WERI-Rb-1 (cell line): ENCODE results near the gene NARS2.

Experiments used
- DNase-seq: peaks from one replicate; pipeline ENCODE4 v3.0.0-alpha.2; 2020
- H3K27ac ChIP-seq: fragments of 250-450 bp; sonication (Bioruptor Pico); 2 replicates; pipeline ENCODE4 v1.5.1; 2020; ENCODE audit warnings: mild to moderate bottlenecking, moderate library complexity
- H3K27me3 ChIP-seq: fragments of 250-450 bp; sonication (Bioruptor Pico); 2 replicates; pipeline ENCODE4 v1.5.1; 2021; ENCODE audit warnings: mild to moderate bottlenecking, low read depth, moderate library complexity; ENCODE audit not compliant: insufficient read depth, severe bottlenecking
- H3K36me3 ChIP-seq: fragments of 250-450 bp; sonication (Bioruptor Pico); 2 replicates; pipeline ENCODE4 v1.5.1; 2020; ENCODE audit warnings: mild to moderate bottlenecking, moderate library complexity
- H3K4me3 ChIP-seq: 2 replicates; pipeline ENCODE4 v1.5.1; 2011; ENCODE audit warnings: low read depth, mild to moderate bottlenecking, control low read depth, low read length
- H3K9me3 ChIP-seq: fragments of 250-450 bp; sonication (Bioruptor Pico); 2 replicates; pipeline ENCODE4 v1.5.1; 2021; ENCODE audit warnings: mild to moderate bottlenecking, moderate library complexity; ENCODE audit not compliant: severe bottlenecking
- CTCF ChIP-seq: IDR thresholded peaks from 2 replicates; pipeline ENCODE4 v1.5.1; 2011; ENCODE audit warnings: low read depth, mild to moderate bottlenecking, control low read depth, inconsistent platforms, low read length

Gene NARS2

DNA sequence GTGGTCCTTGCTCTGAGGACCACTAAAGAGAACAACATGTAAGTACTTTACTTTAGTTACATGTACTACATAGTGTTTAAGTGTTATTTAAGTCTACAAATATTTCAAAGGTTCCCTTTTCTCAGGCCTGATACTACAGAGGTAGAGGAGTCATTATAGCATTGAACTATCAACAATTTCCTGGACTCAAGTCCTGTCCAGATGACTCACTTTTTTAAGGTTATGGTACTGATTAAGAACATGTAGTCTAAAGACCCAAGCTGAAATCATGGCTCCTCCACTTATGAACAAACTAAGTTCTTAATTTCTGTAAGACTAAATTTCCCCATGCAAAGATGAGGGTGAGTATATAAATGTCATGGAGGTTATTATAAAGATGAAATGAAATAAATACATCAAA, 74.7 kb downstream of the NARS2 start:
- no peak for DNase-seq
- Histone ChIP-seq H3K27ac (no peak overlapping the region), H3K4me3 (no peak overlapping the region), H3K27me3 (no peaks in the 10 kb centered on the region), H3K9me3 (no peaks in the 10 kb centered on the region), H3K36me3 (no peaks in the 10 kb centered on the region)
- TF ChIP-seq CTCF = no peak

DNA sequence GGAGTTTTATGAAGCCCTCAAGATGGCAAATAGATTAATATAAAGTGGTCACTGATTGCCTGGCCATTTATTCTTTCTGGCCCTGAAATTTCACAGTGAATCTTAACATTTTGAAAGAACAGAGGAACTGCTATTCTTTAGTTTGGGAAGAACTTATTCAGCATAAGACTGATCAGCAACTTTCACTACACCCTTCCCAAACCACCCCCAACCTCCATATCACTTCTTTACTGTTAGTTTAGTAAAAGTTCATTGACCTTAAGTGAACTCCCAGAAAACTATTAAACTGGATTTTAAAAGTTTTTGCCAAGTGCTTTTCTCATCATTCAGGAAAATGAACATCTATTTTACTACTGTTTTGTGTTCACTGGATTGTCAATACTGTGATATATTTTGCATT, 77.4 kb downstream of the NARS2 start:
- Histone ChIP-seq H3K27ac (no peak overlapping the region), H3K9me3 (no peaks in the 10 kb centered on the region), H3K4me3 (no peak overlapping the region), H3K27me3 (no peaks in the 10 kb centered on the region), H3K36me3 (no peaks in the 10 kb centered on the region)
- no peak for TF ChIP-seq CTCF
- DNase-seq = no peak

GRCh38 chr11:78493413-78493975, 81.2 kb downstream of the NARS2 start:
- Histone ChIP-seq H3K9me3 (no peaks in the 10 kb centered on the region), H3K27ac (no peak overlapping the region), H3K4me3 (no peak overlapping the region), H3K36me3 (no peaks in the 10 kb centered on the region), H3K27me3 (no peaks in the 10 kb centered on the region)
- DNase-seq = no peak
- no peak for TF ChIP-seq CTCF

GRCh38 chr11:78492973-78493372, 81.7 kb downstream of the NARS2 start:
- Histone ChIP-seq H3K27ac (no peak overlapping the region), H3K9me3 (no peaks in the 10 kb centered on the region), H3K36me3 (no peaks in the 10 kb centered on the region), H3K27me3 (no peaks in the 10 kb centered on the region), H3K4me3 (no peak overlapping the region)
- DNase-seq = no peak
- no peak for TF ChIP-seq CTCF

- H3K36me3 ChIP-seq = no peaks in the 10 kb centered on the region; the same call in 1 of the 2 replicates
- no peak for TF ChIP-seq CTCF
- no peak overlapping the region for H3K4me3 ChIP-seq
Observed at GRCh38 chr11:78489184-78489583, 85.5 kb downstream of the NARS2 start.

GRCh38 chr11:78478536-78478935, 96.1 kb downstream of the NARS2 start:
- Histone ChIP-seq H3K27me3 (no peaks in the 10 kb centered on the region), H3K36me3 (peaks cover 2% of the 10 kb centered on the region; the same call in 1 of the 2 replicates), H3K27ac (no peak overlapping the region), H3K9me3 (no peaks in the 10 kb centered on the region), H3K4me3 (no peak overlapping the region)
- TF ChIP-seq CTCF = no peak
- no peak for DNase-seq

More at GRCh38 chr11:78489184-78489583, 85.5 kb downstream of the NARS2 start:
- no peaks in the 10 kb centered on the region for H3K27me3 ChIP-seq
- H3K27ac ChIP-seq = no peak overlapping the region
- H3K9me3 ChIP-seq = no peaks in the 10 kb centered on the region
- DNase-seq = no peak
